IMR-90 (cell line): Measurements from ENCODE around the gene PPP1R10. TPM values are rescaled to one million over a fixed set of nuclear protein-coding genes. Genes with fewer than 3 reads are reported as not detected.

Experiments
- ATAC-seq: fragments of 200-7000 bp; cut with Tn5 transposase; 2 replicates; pipeline ENCODE4 v1.9.1; 2020; ENCODE audit warnings: low read depth, mild to moderate bottlenecking, moderate library complexity
- BruUV-seq: library from RNA; stranded (reverse); fragments of 400-500 nt; replicated peaks from 2 replicates; lab custom pipeline; 2021; lab: Mats Ljungman, UMichigan
- CTCF ChIA-PET: fragments of 300-600 bp; formaldehyde crosslinking; extraction: SDS; loops from one replicate; lab custom pipeline; 2021; ENCODE audit warnings: antibody characterized with exemption; lab: Yijun Ruan, JAX
- POLR2A ChIA-PET: fragments of 300-600 bp; sonication (Branson Sonifier 250); formaldehyde crosslinking; loops from one replicate; lab custom pipeline; 2022; ENCODE audit warnings: antibody characterized with exemption; ENCODE audit not compliant: unreplicated experiment; lab: Charles Lee
- DNase-seq: peaks from one replicate; pipeline ENCODE4 v3.0.0; 2013
- H2AFZ ChIP-seq: replicated peaks from 2 replicates; pipeline ENCODE3; 2013; ENCODE audit warnings: low read length, mild to moderate bottlenecking; ENCODE audit not compliant: poor library complexity
- H2AK5ac ChIP-seq: 2 replicates; pipeline ENCODE4 v1.6.1; 2013; ENCODE audit warnings: low read depth, low read length, inconsistent platforms
- H2AK9ac ChIP-seq: replicated peaks from 2 replicates; pipeline ENCODE3; 2013; ENCODE audit warnings: mild to moderate bottlenecking, low read depth, low read length, moderate library complexity; ENCODE audit not compliant: poor library complexity
- H2BK120ac ChIP-seq: 2 replicates; pipeline ENCODE4 v1.6.1; 2013; ENCODE audit warnings: low read depth, low read length, inconsistent platforms
- H2BK15ac ChIP-seq: 3 replicates; pipeline ENCODE4 v1.6.1; 2013; ENCODE audit warnings: low read depth, low read length, inconsistent platforms
- H2BK20ac ChIP-seq: 2 replicates; pipeline ENCODE4 v1.6.1; 2013; ENCODE audit warnings: low read depth, mild to moderate bottlenecking, inconsistent platforms, low read length, moderate library complexity
- H2BK5ac ChIP-seq: 2 replicates; pipeline ENCODE4 v1.6.1; 2013; ENCODE audit warnings: mild to moderate bottlenecking, low read depth, low read length, inconsistent platforms; ENCODE audit not compliant: poor library complexity, severe bottlenecking
- H3K14ac ChIP-seq: replicated peaks from 2 replicates; pipeline ENCODE4 v1.6.1; 2013; ENCODE audit warnings: low read depth, low read length, inconsistent platforms
- H3K18ac ChIP-seq: 2 replicates; pipeline ENCODE4 v1.6.1; 2013; ENCODE audit warnings: low read depth, low read length, control low read depth
- H3K23ac ChIP-seq: 2 replicates; pipeline ENCODE4 v1.6.1; 2013; ENCODE audit warnings: low read depth, low read length, inconsistent platforms
- H3K27ac ChIP-seq: 2 replicates; pipeline ENCODE4 v1.5.1; 2013; ENCODE audit warnings: mild to moderate bottlenecking, control low read depth, low read length; ENCODE audit not compliant: insufficient read depth
- H3K27me3 ChIP-seq: 2 replicates; pipeline ENCODE4 v1.6.1; 2013; ENCODE audit warnings: low read length; ENCODE audit not compliant: control insufficient read depth, insufficient read depth
- H3K36me3 ChIP-seq: 2 replicates; pipeline ENCODE4 v1.6.1; 2013; ENCODE audit warnings: low read length, mixed read lengths; ENCODE audit not compliant: control insufficient read depth, insufficient read depth
- H3K4ac ChIP-seq: 2 replicates; pipeline ENCODE4 v1.6.1; 2013; ENCODE audit warnings: low read depth, low read length, inconsistent platforms
- H3K4me1 ChIP-seq: 2 replicates; pipeline ENCODE4 v1.6.1; 2013; ENCODE audit warnings: low read length, mixed read lengths; ENCODE audit not compliant: control insufficient read depth, insufficient read depth
- H3K4me2 ChIP-seq: 2 replicates; pipeline ENCODE4 v1.6.1; 2013; ENCODE audit warnings: low read depth, mild to moderate bottlenecking, control low read depth, low read length, moderate library complexity
- H3K4me3 ChIP-seq: 2 replicates; pipeline ENCODE4 v1.5.1; 2013; ENCODE audit warnings: low read depth, mild to moderate bottlenecking, control low read depth, low read length, moderate library complexity; ENCODE audit not compliant: insufficient read depth
- H3K56ac ChIP-seq: 2 replicates; pipeline ENCODE4 v1.6.1; 2013; ENCODE audit warnings: low read length, inconsistent platforms; ENCODE audit not compliant: insufficient read depth; ENCODE audit errors: extremely low read depth
- H3K79me1 ChIP-seq, 2 experiments: 2 replicates each; pipeline ENCODE4 v1.6.1; 2013; ENCODE audit warnings: low read length in 2 of 2, inconsistent platforms in 1 of 2, low read depth in 1 of 2
- H3K9ac ChIP-seq: 2 replicates; pipeline ENCODE4 v1.6.1; 2013; ENCODE audit warnings: low read depth, low read length, control low read depth
- H3K9me1 ChIP-seq: 2 replicates; pipeline ENCODE4 v1.6.1; 2013; ENCODE audit warnings: low read length, inconsistent platforms; ENCODE audit not compliant: insufficient read depth
- H3K9me3 ChIP-seq: 2 replicates; pipeline ENCODE4 v1.6.1; 2013; ENCODE audit warnings: low read length; ENCODE audit not compliant: control insufficient read depth, insufficient read depth
- H4K20me1 ChIP-seq: 2 replicates; pipeline ENCODE4 v1.6.1; 2013; ENCODE audit warnings: low read length, inconsistent platforms; ENCODE audit not compliant: insufficient read depth
- H4K5ac ChIP-seq: 2 replicates; pipeline ENCODE4 v1.6.1; 2013; ENCODE audit warnings: mild to moderate bottlenecking, low read depth, low read length, control low read depth
- H4K8ac ChIP-seq, 2 experiments: 2 replicates each; pipeline ENCODE4 v1.6.1; 2013; ENCODE audit warnings: low read depth in 2 of 2, low read length in 2 of 2, control low read depth in 1 of 2, inconsistent platforms in 1 of 2
- H4K91ac ChIP-seq: 2 replicates; pipeline ENCODE4 v1.6.1; 2013; ENCODE audit warnings: low read depth, low read length, inconsistent platforms; ENCODE audit not compliant: insufficient read depth
- CTCF ChIP-seq: conservative IDR thresholded peaks from 2 replicates; pipeline ENCODE4 v1.5.1; 2012; ENCODE audit warnings: mild to moderate bottlenecking, low read depth, low read length, improper control_type of control experiment
- FOS ChIP-seq: fragments of 150-350 bp; IDR thresholded peaks from 2 replicates; pipeline ENCODE4 v1.6.1; 2016; ENCODE audit warnings: low read depth, low read length
- NFE2L2 ChIP-seq: fragments of 150-350 bp; IDR thresholded peaks from 2 replicates; pipeline ENCODE4 v1.6.1; 2016; ENCODE audit warnings: low read depth, mild to moderate bottlenecking, low read length
- WGBS, 2 experiments: methylation state at CpG; one replicate each; pipeline versions ENCODE4 v1.1.5 to v1.1.7; 2013; ENCODE audit warnings: missing lambda C conversion rate in 2 of 2; ENCODE audit not compliant: insufficient read length in 1 of 2; ENCODE audit errors: extremely low coverage in 2 of 2; 5-methylcytosine and 5-hydroxymethylcytosine counted together
- dilution Hi-C: fragments of 300-500 bp; cut with HindIII; formaldehyde crosslinking; loops from one replicate; pipeline ENCODE4 v1.14.3; 2018; ENCODE audit warnings: low sequenced_read_pairs; ENCODE audit not compliant: unreplicated experiment
- in situ Hi-C: fragments of 300-500 bp; cut with MboI; formaldehyde crosslinking; loops from 3 replicates; pipeline ENCODE4 v1.14.3; 2019; ENCODE audit warnings: low sequenced_read_pairs, inconsistent platforms, mixed read lengths
- intact Hi-C: fragments of 100-400 bp; cut with micrococcal nuclease; formaldehyde crosslinking; loops from 2 replicates; pipeline ENCODE4 v1.10.0; 2022
- polyA plus RNA-seq, 3 experiments: library from polyadenylated mRNA; depleted of rRNA; stranded (reverse); fragments of >200 nt; gene quantifications; 2 replicates each; pipeline ENCODE4 v1.2.3, GENCODE V29; 2012; ENCODE audit warnings: low replicate concordance in 1 of 3
- total RNA-seq: library from RNA; depleted of rRNA; stranded (reverse); fragments of >200 nt; gene quantifications from 2 replicates; pipeline ENCODE4 v1.2.3, GENCODE V29; 2012

Gene PPP1R10
- total and polyA plus RNA-seq, 2 of the 4 experiments (the other 2 are of a cell fraction), result 18.8 to 21.2 TPM

DNA sequence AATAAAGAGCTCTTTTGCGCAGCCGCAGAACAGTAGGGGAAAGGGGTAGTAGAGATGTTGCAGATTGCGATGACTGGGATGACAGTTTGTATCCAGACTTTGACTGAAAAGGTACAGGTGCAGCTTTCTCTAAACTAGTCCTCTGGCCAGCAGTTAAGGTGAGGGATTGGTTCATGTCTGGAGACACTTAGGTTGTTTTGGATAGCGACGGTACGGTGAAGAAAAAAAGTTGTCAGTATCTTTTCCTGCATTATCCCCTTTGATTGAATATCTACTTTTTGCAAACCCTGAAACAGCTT lies 59.4 kb downstream of the PPP1R10 start:
- in situ Hi-C loops, result no loop called here

More for the DNA sequence above, 59.4 kb downstream of the PPP1R10 start:
- Histone ChIP-seq H2AK9ac (peak overlapping the region; percentile 98), H3K27me3 (no peaks in the 10 kb centered on the region), H3K18ac (no peak overlapping the region), H3K79me1 (peaks cover 14 to 75% of the 10 kb centered on the region in 2 experiments), H3K27ac (peak overlapping the region; percentile 96), H3K9me3 (no peaks in the 10 kb centered on the region), H3K14ac (peak overlapping the region; percentile 95), H2AK5ac (peak overlapping the region; percentile 87), H3K4me2 (peak overlapping the region; percentile 96), H4K20me1 (peaks cover 4% of the 10 kb centered on the region; the same call in 1 of the 2 replicates), H3K4ac (peak overlapping the region; percentile 98; the same call in 1 of the 2 replicates), H2BK20ac (no peak overlapping the region), H4K5ac (peak overlapping the region; percentile 98; the same call in 1 of the 2 replicates), H4K8ac (peak overlapping the region; percentile 71 to 98; a peak in 3 of 4 replicates), H3K4me3 (peak overlapping the region; percentile 94), H2BK15ac (no peak overlapping the region), H3K9me1 (peaks cover 6% of the 10 kb centered on the region; the same call in 1 of the 2 replicates), H3K4me1 (peaks cover 2% of the 10 kb centered on the region), H3K36me3 (peaks cover 25% of the 10 kb centered on the region), H2BK120ac (peak overlapping the region; percentile 84; the same call in 1 of the 2 replicates), H3K9ac (peak overlapping the region; percentile 97), H2BK5ac (peak overlapping the region; percentile 82), H3K56ac (peak overlapping the region; percentile 87; the same call in 1 of the 2 replicates), H2AFZ (peak overlapping the region; percentile 97), H4K91ac (peak overlapping the region; percentile 91), H3K23ac (peak overlapping the region; percentile 84; the same call in 1 of the 2 replicates)
- DNase-seq (no peak), ATAC-seq (no peak)
- ChIA-PET CTCF (interaction anchor here (1.1 kb wide), 1 partner anchor 16 kb away, joined by 3 read pairs; no protein-coding TSS in a partner anchor), POLR2A (interaction anchor here (0.7 kb wide), 1 partner anchor 10 kb away, joined by 6 read pairs; no protein-coding TSS in a partner anchor)
- intact Hi-C loops, result loop anchor here (1.0 kb wide), 1 partner anchor 14 kb away; the partner anchor contains the start of gene ABCF1
- no peak for TF ChIP-seq FOS
- no peak for TF ChIP-seq NFE2L2
- TF ChIP-seq CTCF, result no peak
- 13% methylated on average over 1 of the region's 6 CpGs; no CpG with 5 or more reads in 1 of the 2 experiments for WGBS, 2 experiments
- no TSS peak for BruUV-seq
- dilution Hi-C loops, result no loop called here
